OCI-LY3 (cell line): ENCODE measurements around the gene NASP.

Experiments
- H2AFZ ChIP-seq: fragments of 200-600, 300-600 bp; shearing (Covaris generic); 2 replicates; pipeline ENCODE4 v1.6.0; 2014; ENCODE audit warnings: antibody characterized with exemption, low read depth, low read length
- H3K27ac ChIP-seq: fragments of 200-600, 300-600 bp; sonication (generic); 2 replicates; pipeline ENCODE4 v1.5.1; 2014; ENCODE audit warnings: mild to moderate bottlenecking, low read length, moderate library complexity, mixed read lengths
- H3K27me3 ChIP-seq: fragments of 200-600, 300-600 bp; sonication (generic); 2 replicates; pipeline ENCODE4 v1.6.1; 2014; ENCODE audit warnings: low read depth, low read length, mixed read lengths
- H3K36me3 ChIP-seq: fragments of 200-600, 300-600 bp; sonication (generic); replicated peaks from 2 replicates; pipeline ENCODE3; 2014; ENCODE audit warnings: low read depth, low read length, mixed read lengths
- H3K4me1 ChIP-seq: fragments of 300-600, 200-600 bp; sonication (generic); 2 replicates; pipeline ENCODE4 v1.6.1; 2014; ENCODE audit warnings: low read length, mixed read lengths
- H3K4me2 ChIP-seq: fragments of 200-600, 300-600 bp; sonication (generic); 2 replicates; pipeline ENCODE4 v1.6.1; 2014; ENCODE audit warnings: low read length, mixed read lengths
- H3K4me3 ChIP-seq: fragments of 300-600, 200-600 bp; sonication (generic); 2 replicates; pipeline ENCODE4 v1.5.1; 2014; ENCODE audit warnings: antibody characterized with exemption, mild to moderate bottlenecking, low read length, moderate library complexity
- H3K79me2 ChIP-seq: fragments of 300-600, 200-600 bp; shearing (Covaris generic); 2 replicates; pipeline ENCODE4 v1.6.1; 2014; ENCODE audit warnings: mild to moderate bottlenecking, low read length, mixed read lengths
- H3K9ac ChIP-seq: fragments of 300-600, 200-600 bp; shearing (Covaris generic); 2 replicates; pipeline ENCODE4 v1.6.0; 2014; ENCODE audit warnings: mild to moderate bottlenecking, low read length, moderate library complexity
- H3K9me3 ChIP-seq: fragments of 200-600, 300-600 bp; shearing (Covaris generic); 2 replicates; pipeline ENCODE4 v1.6.1; 2014; ENCODE audit warnings: low read length, mixed read lengths; ENCODE audit not compliant: insufficient read depth
- H4K20me1 ChIP-seq: fragments of 200-600, 300-600 bp; sonication (generic); 2 replicates; pipeline ENCODE4 v1.6.1; 2016; ENCODE audit warnings: low read length, mixed read lengths; ENCODE audit not compliant: insufficient read depth
- EZH2phosphoT487 ChIP-seq: fragments of 200-600 bp; shearing (Covaris generic); IDR thresholded peaks from 2 replicates; pipeline ENCODE4 v1.6.1; 2018; ENCODE audit warnings: antibody characterized with exemption, mixed run types, low read depth
- TF ChIP-seq, protein P1 (sequence below): fragments of 200-600, 300-600 bp; sonication (generic); IDR thresholded peaks from 2 replicates; pipeline ENCODE4 v1.5.1; 2014; ENCODE audit warnings: antibody characterized with exemption, low read length, low read depth

NASP gene

DNA sequence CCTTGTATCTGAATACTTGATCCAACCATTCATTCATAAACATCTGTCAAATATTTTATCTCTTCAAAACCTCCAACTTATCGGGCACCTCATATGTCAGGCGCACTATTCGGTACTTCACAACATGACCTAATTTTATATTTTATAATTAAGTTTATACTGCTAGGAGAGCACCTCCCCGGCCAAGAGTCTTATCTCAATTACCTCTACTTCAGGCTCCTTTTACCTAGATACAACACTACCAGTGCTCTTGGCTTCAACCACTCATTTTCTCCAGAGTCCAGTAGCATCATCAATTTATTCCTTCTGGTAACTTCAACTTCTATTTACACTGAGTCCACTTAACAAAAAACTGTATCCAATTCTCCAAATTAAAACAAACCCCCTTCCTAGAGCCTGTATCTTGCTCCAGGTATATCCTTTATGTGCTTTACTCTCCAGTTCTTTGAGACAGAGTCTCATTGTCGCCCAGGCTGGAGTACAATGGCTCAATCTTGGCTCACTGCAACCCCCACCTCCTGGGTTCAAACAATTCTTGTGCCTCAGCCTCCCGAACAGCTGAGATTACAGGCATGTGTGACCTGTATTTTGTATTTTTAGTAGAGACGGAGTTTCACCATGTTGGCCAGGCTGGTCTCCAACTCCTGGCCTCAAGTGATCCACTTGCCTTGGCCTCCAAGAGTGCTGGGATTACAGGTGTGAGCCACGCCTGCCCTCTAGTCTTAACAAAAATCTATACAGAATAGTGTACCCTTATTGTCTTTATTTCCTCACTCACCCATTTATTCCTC, 83.7 kb downstream of the NASP start:
- H3K27me3 ChIP-seq = no peaks in the 10 kb centered on the region
- no peak overlapping the region for H3K27ac ChIP-seq
- H4K20me1 ChIP-seq = peaks cover 56% of the 10 kb centered on the region
- no peaks in the 10 kb centered on the region for H3K9me3 ChIP-seq
- no peaks in the 10 kb centered on the region for H3K4me1 ChIP-seq
- no peak overlapping the region for H3K9ac ChIP-seq
- TF ChIP-seq EZH2phosphoT487 = no peak
- TF ChIP-seq, protein P1, sequence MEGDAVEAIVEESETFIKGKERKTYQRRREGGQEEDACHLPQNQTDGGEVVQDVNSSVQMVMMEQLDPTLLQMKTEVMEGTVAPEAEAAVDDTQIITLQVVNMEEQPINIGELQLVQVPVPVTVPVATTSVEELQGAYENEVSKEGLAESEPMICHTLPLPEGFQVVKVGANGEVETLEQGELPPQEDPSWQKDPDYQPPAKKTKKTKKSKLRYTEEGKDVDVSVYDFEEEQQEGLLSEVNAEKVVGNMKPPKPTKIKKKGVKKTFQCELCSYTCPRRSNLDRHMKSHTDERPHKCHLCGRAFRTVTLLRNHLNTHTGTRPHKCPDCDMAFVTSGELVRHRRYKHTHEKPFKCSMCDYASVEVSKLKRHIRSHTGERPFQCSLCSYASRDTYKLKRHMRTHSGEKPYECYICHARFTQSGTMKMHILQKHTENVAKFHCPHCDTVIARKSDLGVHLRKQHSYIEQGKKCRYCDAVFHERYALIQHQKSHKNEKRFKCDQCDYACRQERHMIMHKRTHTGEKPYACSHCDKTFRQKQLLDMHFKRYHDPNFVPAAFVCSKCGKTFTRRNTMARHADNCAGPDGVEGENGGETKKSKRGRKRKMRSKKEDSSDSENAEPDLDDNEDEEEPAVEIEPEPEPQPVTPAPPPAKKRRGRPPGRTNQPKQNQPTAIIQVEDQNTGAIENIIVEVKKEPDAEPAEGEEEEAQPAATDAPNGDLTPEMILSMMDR = no peak
- no peak overlapping the region for H2AFZ ChIP-seq
- H3K4me3 ChIP-seq = no peak overlapping the region
- peaks cover 97% of the 10 kb centered on the region for H3K79me2 ChIP-seq
- H3K4me2 ChIP-seq = no peak overlapping the region
- H3K36me3 ChIP-seq = no peaks in the 10 kb centered on the region
